SH-SY5Y (cell line): ENCODE data around the gene TIMM23B.
"Not testable (repeated sequence)": the region's sequence is repeated elsewhere in the genome, so short reads cannot be mapped to it uniquely, and the experiment has no call there.

Experiments
- GATA2 ChIP-seq: IDR thresholded peaks from 2 replicates; pipeline ENCODE4 v1.6.1; 2011; ENCODE audit warnings: mild to moderate bottlenecking, low read depth, low read length
- GATA3 ChIP-seq: IDR thresholded peaks from 2 replicates; pipeline ENCODE4 v1.6.1; 2011; ENCODE audit warnings: low read depth, mild to moderate bottlenecking, low read length, moderate library complexity

TIMM23B gene, protein sequence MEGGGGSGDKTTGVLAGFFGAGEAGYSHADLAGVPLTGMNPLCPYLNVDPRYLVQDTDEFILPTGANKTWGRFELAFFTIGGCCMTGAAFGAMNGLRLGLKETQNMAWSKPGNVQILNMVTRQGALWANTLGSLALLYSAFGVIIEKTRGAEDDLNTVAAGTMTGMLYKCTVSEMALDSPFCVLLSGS

DNA sequence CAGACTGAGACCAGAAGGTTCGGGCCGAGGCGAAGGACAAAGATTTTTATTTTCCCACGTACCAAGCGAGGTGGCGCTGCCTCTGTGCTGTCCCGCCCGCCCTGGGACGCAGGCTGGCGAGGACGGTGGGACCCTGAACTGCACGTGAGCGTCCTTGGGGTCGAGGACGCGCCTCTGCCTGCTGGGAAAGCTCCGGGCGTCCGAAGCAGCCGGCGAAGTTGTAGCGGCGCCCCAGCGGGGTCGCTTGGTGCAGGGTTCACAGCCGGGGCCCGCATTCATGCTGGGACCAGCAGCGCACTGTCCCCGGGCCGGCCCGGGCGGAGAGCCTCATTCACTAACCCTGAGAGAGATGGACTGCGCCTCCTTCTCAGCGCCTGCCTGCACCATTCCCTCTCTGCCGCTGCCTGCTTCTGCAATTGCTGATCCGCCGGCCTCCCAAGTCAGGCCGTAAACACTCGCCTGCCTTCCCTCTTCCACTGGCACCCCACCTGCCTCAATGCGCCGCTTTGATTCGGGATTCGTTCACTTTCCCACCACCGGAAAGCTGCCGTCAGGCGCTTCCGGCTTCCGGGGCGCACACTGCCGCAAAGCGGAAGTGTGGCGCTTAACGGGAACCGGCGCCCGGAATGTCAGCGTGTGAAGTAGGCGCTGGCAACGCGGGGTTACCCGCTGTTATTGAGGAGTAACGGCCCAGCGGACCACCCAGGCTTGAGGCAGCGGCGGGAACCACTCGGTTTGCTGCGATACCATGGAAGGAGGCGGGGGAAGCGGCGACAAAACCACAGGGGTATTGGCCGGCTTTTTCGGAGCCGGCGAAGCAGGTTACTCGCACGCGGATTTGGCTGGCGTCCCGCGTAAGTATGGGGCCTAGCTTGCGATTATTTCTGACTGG is at the start of gene TIMM23B, which contains the start of gene PARG:
Gene TIMM23B (plus strand): TSS at position 607 of the 892 bp plus-strand sequence. CDS start 142 bp downstream, at position 749.
Gene PARG (minus strand): TSS at position 581 of the 892 bp plus-strand sequence. CDS start 302 bp downstream, at position 279.
- TF ChIP-seq GATA2, GATA3: not testable (repeated sequence)

DNA sequence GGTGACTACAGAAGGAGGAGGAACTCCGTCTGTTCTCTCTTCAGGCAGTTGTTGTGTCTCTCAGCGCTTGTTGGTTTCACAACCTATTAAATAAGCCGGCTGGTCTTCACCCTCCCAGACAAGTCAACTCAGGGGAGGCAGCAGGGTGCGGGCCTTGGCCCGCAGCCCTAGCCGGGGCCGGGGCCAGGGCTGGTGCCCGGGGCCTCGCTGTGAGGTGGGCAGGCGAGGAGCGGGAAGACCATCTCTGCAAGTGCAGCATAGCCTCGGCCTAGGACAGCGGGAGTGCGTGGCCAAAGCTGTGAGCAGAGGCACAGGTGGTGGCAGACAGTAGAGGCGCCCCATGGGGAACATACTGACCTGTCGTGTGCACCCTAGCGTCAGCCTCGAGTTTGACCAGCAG is 46.5 kb downstream of the TIMM23B start, which contains the start of gene AGAP6:
Gene AGAP6 (plus strand): TSS at position 31 of the 400 bp plus-strand sequence. CDS start 310 bp downstream, at position 341.
- not testable (repeated sequence) for TF ChIP-seq GATA3, GATA2

DNA sequence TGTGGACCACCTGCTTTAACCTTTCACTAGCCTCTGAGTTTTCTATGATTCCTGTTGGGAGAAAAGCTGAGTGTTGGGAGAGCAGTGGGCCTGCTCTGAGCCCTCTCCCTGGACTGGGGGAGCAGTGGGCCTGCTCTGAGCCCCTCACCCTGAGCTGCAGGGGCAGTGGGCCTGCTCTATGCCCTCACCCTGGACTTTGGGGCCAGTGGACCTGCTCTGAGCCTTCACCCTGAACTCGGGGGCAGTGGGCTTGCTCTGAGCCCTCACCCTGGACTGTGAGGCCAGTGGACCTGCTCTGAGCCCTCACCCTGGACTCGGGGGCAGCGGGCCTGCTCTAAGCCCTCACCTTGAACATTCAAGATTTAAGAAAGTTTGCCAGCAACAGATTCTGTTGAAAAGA is 79.8 kb downstream of the TIMM23B start:
- TF ChIP-seq GATA3 (no peak), GATA2 (no peak)
